Measurements from ENCODE around the gene MIA3.

DNA sequence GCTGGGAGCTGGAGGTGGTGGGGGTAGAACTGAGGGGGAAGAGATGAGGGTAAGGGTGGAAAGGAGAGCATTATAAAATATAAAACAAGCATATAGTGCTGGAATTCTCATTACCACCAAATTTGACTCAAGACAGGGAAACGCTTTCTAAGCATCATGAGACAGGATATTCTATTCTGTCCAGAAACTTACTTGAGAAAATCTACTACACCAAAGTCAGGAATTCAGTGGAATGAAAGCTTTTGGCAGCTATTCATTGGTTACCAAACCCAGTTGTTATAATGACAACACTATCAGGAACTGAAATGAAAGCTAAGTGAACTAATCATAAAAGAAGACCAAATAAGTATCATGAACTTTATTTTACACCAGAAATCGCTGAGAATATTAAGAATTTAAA, 79.9 kb downstream of the MIA3 start:
- TF ChIP-seq POLR2AphosphoS5 (IDR thresholded peaks at IDR 0.05; ENCODE audit: low read depth, low read length) = no peak
- TF ChIP-seq, protein P1, sequence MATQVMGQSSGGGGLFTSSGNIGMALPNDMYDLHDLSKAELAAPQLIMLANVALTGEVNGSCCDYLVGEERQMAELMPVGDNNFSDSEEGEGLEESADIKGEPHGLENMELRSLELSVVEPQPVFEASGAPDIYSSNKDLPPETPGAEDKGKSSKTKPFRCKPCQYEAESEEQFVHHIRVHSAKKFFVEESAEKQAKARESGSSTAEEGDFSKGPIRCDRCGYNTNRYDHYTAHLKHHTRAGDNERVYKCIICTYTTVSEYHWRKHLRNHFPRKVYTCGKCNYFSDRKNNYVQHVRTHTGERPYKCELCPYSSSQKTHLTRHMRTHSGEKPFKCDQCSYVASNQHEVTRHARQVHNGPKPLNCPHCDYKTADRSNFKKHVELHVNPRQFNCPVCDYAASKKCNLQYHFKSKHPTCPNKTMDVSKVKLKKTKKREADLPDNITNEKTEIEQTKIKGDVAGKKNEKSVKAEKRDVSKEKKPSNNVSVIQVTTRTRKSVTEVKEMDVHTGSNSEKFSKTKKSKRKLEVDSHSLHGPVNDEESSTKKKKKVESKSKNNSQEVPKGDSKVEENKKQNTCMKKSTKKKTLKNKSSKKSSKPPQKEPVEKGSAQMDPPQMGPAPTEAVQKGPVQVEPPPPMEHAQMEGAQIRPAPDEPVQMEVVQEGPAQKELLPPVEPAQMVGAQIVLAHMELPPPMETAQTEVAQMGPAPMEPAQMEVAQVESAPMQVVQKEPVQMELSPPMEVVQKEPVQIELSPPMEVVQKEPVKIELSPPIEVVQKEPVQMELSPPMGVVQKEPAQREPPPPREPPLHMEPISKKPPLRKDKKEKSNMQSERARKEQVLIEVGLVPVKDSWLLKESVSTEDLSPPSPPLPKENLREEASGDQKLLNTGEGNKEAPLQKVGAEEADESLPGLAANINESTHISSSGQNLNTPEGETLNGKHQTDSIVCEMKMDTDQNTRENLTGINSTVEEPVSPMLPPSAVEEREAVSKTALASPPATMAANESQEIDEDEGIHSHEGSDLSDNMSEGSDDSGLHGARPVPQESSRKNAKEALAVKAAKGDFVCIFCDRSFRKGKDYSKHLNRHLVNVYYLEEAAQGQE (IDR thresholded peaks at IDR 0.05; ENCODE audit: insufficient read depth in 1 of 2, low read depth in 2 of 2, low read length in 2 of 2) = no peak
- TF ChIP-seq TAF1 (IDR thresholded peaks at IDR 0.05; ENCODE audit: borderline replicate concordance, insufficient read depth, low read length) = no peak
- TF ChIP-seq SIN3A (IDR thresholded peaks at IDR 0.05; ENCODE audit: borderline replicate concordance, insufficient read depth, low read length) = no peak

Data from PFSK-1 (cell line).